BJ (cell line): ENCODE data around the gene GNB1. TPM values are rescaled to one million over a fixed set of nuclear protein-coding genes. Genes with fewer than 3 reads are reported as not detected.
"Not testable (repeated sequence)": the region's sequence is repeated elsewhere in the genome, so short reads cannot be mapped to it uniquely, and the experiment has no call there.

Source experiments
- CTCF ChIA-PET: fragments of 350-600 bp; formaldehyde crosslinking; extraction: SDS; loops from one replicate; lab custom pipeline; 2021; ENCODE audit warnings: antibody characterized with exemption, inconsistent platforms; lab: Yijun Ruan, JAX
- POLR2A ChIA-PET: fragments of 300-600 bp; sonication (Branson Sonifier 250); formaldehyde crosslinking; extraction: SDS; loops from one replicate; lab custom pipeline; 2021; ENCODE audit warnings: antibody characterized with exemption; lab: Charles Lee
- DNase-seq: peaks from one replicate; pipeline ENCODE4 v3.0.0-alpha.2; 2011; ENCODE audit warnings: low read depth
- H3K27me3 ChIP-seq: 2 replicates; pipeline ENCODE4 v1.6.0; 2011; ENCODE audit warnings: low read length; ENCODE audit not compliant: control insufficient read depth, insufficient read depth
- H3K36me3 ChIP-seq: 2 replicates; pipeline ENCODE4 v1.5.1; 2011; ENCODE audit warnings: low read length; ENCODE audit not compliant: control insufficient read depth, insufficient read depth
- H3K4me3 ChIP-seq: 2 replicates; pipeline ENCODE4 v1.5.1; 2011; ENCODE audit warnings: low read depth, mild to moderate bottlenecking, control low read depth, low read length
- CTCF ChIP-seq: IDR thresholded peaks from 2 replicates; pipeline ENCODE4 v1.5.1; 2011; ENCODE audit warnings: low read depth, mild to moderate bottlenecking, control low read depth, inconsistent platforms, low read length, moderate library complexity; ENCODE audit not compliant: insufficient read depth
- polyA plus RNA-seq: library from polyadenylated mRNA; depleted of rRNA; stranded (reverse); fragments of >200 nt; gene quantifications from 2 replicates; pipeline ENCODE4 v1.2.3, GENCODE V29; 2011

GNB1 gene
- polyA plus RNA-seq, 1 experiment, result 566 TPM

GRCh38 chr1:1862905-1863547 lies 27.9 kb downstream of the GNB1 start:
- ChIA-PET POLR2A (no interaction called here), CTCF (interaction anchor here (1.1 to 1.4 kb wide), 2 partner anchors 12 to 14 kb away, joined by 4 to 6 read pairs; no protein-coding TSS in a partner anchor)
- H3K36me3 ChIP-seq, result no peaks in the 10 kb centered on the region
- H3K27me3 ChIP-seq, result no peaks in the 10 kb centered on the region
- no peak for TF ChIP-seq CTCF
- no peak overlapping the region for H3K4me3 ChIP-seq
- DNase-seq, result no peak

GRCh38 chr1:1861761-1862310 lies 29.1 kb downstream of the GNB1 start:
- H3K4me3 ChIP-seq, H3K36me3 ChIP-seq, POLR2A ChIA-PET, H3K27me3 ChIP-seq, DNase-seq: not testable (repeated sequence)
- CTCF ChIA-PET, result interaction anchor here (1.1 kb wide), 1 partner anchor 13 kb away, joined by 4 read pairs; no protein-coding TSS in a partner anchor

- CTCF ChIA-PET, result no interaction called here
- no peak for DNase-seq
- POLR2A ChIA-PET, result no interaction called here
- H3K36me3 ChIP-seq, result no peaks in the 10 kb centered on the region
- no peak overlapping the region for H3K4me3 ChIP-seq
- no peaks in the 10 kb centered on the region for H3K27me3 ChIP-seq
- TF ChIP-seq CTCF, result no peak
These were observed 29.6 kb downstream of the GNB1 start for GRCh38 chr1:1861339-1861730.

GRCh38 chr1:1859970-1860697 lies 30.8 kb downstream of the GNB1 start:
- POLR2A ChIA-PET, H3K4me3 ChIP-seq, H3K36me3 ChIP-seq, DNase-seq, H3K27me3 ChIP-seq: not testable (repeated sequence)
- CTCF ChIA-PET, result interaction anchor here (1.1 kb wide), 1 partner anchor 46 kb away, joined by 5 read pairs; no protein-coding TSS in a partner anchor

- Histone ChIP-seq H3K27me3 (no peaks in the 10 kb centered on the region), H3K36me3 (peaks cover 1% of the 10 kb centered on the region; the same call in 1 of the 2 replicates), H3K4me3 (no peak overlapping the region; the same call in 1 of the 2 replicates)
- peak; percentile 66 for TF ChIP-seq CTCF
- ChIA-PET CTCF (interaction anchor here (1.1 kb wide), 1 partner anchor 15 kb away, joined by 3 read pairs; no protein-coding TSS in a partner anchor), POLR2A (no interaction called here)
- peak; percentile 89 for DNase-seq
These were observed 32.4 kb downstream of the GNB1 start for GRCh38 chr1:1858382-1859086.
